ENCODE data around the gene ABCB11.

ABCB11 gene

DNA sequence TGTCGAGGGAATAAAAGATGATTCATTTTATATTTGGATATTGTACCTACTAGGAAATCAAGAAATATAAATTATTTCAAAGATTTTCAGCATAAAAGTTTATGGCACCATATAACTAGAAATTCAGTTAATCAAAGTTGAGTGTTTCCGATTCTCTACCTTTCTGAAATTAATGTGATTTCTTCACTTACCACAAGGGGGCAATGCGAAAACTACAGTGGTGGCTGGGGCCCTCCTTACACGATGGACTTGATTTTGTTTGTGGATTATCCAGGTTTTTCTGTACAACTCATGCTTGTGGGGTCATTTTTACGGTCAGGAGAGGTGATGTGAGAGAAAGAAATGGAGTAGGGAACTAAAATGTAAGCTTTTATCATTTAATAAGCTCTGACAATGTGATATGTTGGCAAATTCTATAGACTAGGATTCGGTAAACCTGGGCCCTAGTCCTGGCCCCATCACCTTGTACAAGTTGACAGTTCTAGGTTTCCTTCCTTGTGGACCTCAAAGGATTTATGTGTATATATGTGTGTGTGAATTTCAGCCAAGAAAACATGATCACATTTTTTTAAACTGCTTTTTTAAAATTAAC is 82.4 kb downstream of the ABCB11 start:
- H3K79me2 ChIP-seq (ENCODE audit: insufficient read depth, low read depth): no peaks in the 10 kb centered on the region
- no peak overlapping the region for H3K9ac ChIP-seq
- no peaks in the 10 kb centered on the region for H3K27me3 ChIP-seq (ENCODE audit: insufficient read depth, low read depth)
- no peak overlapping the region for H3K4me2 ChIP-seq
- no peaks in the 10 kb centered on the region for H4K20me1 ChIP-seq (ENCODE audit: insufficient read depth)
- H3K36me3 ChIP-seq (ENCODE audit: insufficient read depth): no peaks in the 10 kb centered on the region
- TF ChIP-seq CTCF (conservative IDR thresholded peaks at IDR 0.05; ENCODE audit: low read depth, low read length): peak; percentile 79
- no peak overlapping the region for H3K4me3 ChIP-seq (IDR thresholded peaks at IDR 0.05; ENCODE audit: insufficient read depth, low read depth, low read length)
- no peak overlapping the region; the same call in 1 of the 2 replicates for H2AFZ ChIP-seq (ENCODE audit: low read depth)
- no peaks in the 10 kb centered on the region for H3K4me1 ChIP-seq (ENCODE audit: low read depth, poor library complexity, severe bottlenecking)
- H3K27ac ChIP-seq: no peak overlapping the region

- H3K4me2 ChIP-seq: no peak overlapping the region
- H3K9ac ChIP-seq: no peak overlapping the region
- H3K4me1 ChIP-seq (ENCODE audit: low read depth, poor library complexity, severe bottlenecking): no peaks in the 10 kb centered on the region
- H3K27me3 ChIP-seq (ENCODE audit: insufficient read depth, low read depth): no peaks in the 10 kb centered on the region
- H3K4me3 ChIP-seq (IDR thresholded peaks at IDR 0.05; ENCODE audit: insufficient read depth, low read depth, low read length): no peak overlapping the region
- H3K27ac ChIP-seq: no peak overlapping the region
- TF ChIP-seq CTCF (conservative IDR thresholded peaks at IDR 0.05; ENCODE audit: low read depth, low read length): no peak
- H2AFZ ChIP-seq (ENCODE audit: low read depth): no peak overlapping the region
- no peaks in the 10 kb centered on the region for H3K79me2 ChIP-seq (ENCODE audit: insufficient read depth, low read depth)
- H4K20me1 ChIP-seq (ENCODE audit: insufficient read depth): no peaks in the 10 kb centered on the region
- no peaks in the 10 kb centered on the region for H3K36me3 ChIP-seq (ENCODE audit: insufficient read depth)
Measured at GRCh38 chr2:168945508-168945907, 85.6 kb downstream of the ABCB11 start.

DNA sequence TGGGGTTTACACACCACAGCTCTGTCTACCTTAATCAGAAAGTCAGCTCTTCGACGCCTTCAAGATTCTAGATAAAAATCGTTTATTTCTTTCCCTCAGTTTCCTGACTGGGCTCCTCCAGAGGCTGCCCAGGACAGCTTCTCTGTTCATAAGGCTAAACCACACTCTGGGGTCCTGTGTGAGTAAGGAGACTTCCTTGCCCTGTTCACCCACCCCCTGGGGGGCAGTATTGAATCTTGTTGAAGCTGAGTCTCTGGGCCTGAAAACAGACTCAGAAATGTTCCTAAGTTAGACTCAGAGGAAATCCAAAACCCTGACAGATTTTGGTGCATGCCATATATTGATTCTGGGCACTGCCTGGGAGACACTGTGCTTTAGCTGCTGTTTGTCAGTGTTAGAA is 87.1 kb downstream of the ABCB11 start:
- no peak for TF ChIP-seq CTCF (conservative IDR thresholded peaks at IDR 0.05; ENCODE audit: low read depth, low read length)

DNA sequence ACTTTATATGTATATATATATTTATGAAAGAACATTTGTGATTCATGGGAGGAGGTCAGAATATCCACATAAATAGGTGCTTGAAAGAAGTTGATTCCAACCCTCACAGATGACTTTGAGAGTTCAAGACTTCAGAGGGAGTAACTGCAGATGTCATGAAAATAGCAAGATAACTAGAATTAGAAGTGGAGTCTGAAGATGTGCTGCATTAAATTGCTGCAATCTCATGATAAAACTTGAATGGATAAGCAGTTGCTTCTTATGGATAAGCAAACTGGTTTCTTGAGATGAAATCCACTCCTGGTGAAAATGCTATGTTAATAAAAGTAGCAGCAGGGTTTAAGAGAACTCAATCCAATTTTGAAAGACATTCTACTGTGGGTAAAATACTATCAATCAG is 89.8 kb downstream of the ABCB11 start:
- Histone ChIP-seq H3K27ac (no peak overlapping the region), H4K20me1 (ENCODE audit: insufficient read depth) (no peaks in the 10 kb centered on the region), H3K27me3 (ENCODE audit: insufficient read depth, low read depth) (no peaks in the 10 kb centered on the region), H2AFZ (ENCODE audit: low read depth) (no peak overlapping the region), H3K9ac (no peak overlapping the region), H3K4me2 (no peak overlapping the region), H3K79me2 (ENCODE audit: insufficient read depth, low read depth) (no peaks in the 10 kb centered on the region), H3K36me3 (ENCODE audit: insufficient read depth) (no peaks in the 10 kb centered on the region), H3K4me3 (IDR thresholded peaks at IDR 0.05; ENCODE audit: insufficient read depth, low read depth, low read length) (no peak overlapping the region), H3K4me1 (ENCODE audit: low read depth, poor library complexity, severe bottlenecking) (no peaks in the 10 kb centered on the region)
- TF ChIP-seq CTCF (conservative IDR thresholded peaks at IDR 0.05; ENCODE audit: low read depth, low read length): no peak

More for the DNA sequence above, 87.1 kb downstream of the ABCB11 start:
- Histone ChIP-seq H4K20me1 (ENCODE audit: insufficient read depth) (no peaks in the 10 kb centered on the region), H3K4me1 (ENCODE audit: low read depth, poor library complexity, severe bottlenecking) (no peaks in the 10 kb centered on the region), H3K9ac (no peak overlapping the region), H3K36me3 (ENCODE audit: insufficient read depth) (no peaks in the 10 kb centered on the region), H3K27ac (no peak overlapping the region), H3K4me3 (IDR thresholded peaks at IDR 0.05; ENCODE audit: insufficient read depth, low read depth, low read length) (no peak overlapping the region), H3K4me2 (no peak overlapping the region), H3K79me2 (ENCODE audit: insufficient read depth, low read depth) (no peaks in the 10 kb centered on the region), H3K27me3 (ENCODE audit: insufficient read depth, low read depth) (no peaks in the 10 kb centered on the region), H2AFZ (ENCODE audit: low read depth) (no peak overlapping the region)

Measured in KMS-11 (cell line).